GM21447 (cell line): Measurements from ENCODE around the gene TMEM131L.
A peak's percentile ranks its signal among the peaks of the same experiment; 100 is the strongest.
"Not testable (repeated sequence)": the region's sequence is repeated elsewhere in the genome, so short reads cannot be mapped to it uniquely, and the experiment has no call there.

Experiments used
- ATAC-seq: cut with Tn5 transposase; IDR thresholded peaks from one replicate; pipeline ENCODE4 v1.9.1; 2021; ENCODE audit not compliant: unreplicated experiment

Gene TMEM131L

GRCh38 chr4:153447175-153447905, 18.8 kb upstream of the TMEM131L start:
- ATAC-seq: no peak

DNA sequence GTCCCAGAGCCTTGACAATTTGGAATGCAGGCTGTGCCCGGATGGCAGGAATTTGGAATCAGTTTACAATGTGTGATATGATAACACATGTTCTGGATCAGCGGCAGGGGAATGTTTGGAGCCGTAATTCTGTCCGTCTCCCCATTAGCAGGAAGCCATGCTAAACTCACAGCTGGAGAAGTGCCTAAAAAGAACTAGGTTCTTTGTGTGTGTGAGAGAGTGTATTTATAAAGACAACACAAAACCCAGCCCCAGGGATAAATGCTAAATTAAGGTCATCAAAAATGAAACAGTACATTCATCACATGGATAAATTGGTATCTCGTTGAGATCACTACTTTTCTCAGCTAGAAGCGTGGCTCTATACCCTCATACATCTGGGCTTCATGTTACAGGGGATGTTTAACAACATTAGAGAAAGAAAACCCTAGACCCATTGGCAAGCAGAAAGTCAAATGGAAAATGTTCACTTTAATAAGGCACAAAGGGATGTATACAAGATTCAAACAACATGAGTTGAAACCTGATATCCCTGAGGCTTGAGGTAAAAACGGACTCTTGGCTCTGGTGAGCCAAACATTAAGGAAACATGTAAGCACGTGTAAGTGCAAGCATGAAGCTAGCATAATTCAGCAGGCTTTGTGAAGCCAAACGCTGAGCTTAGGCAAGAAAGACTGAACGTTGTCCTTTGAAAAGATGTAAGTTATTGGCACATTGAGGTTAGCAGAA, 18.0 kb upstream of the TMEM131L start:
- ATAC-seq: no peak

GRCh38 chr4:153449338-153449737, 16.8 kb upstream of the TMEM131L start:
- no peak for ATAC-seq

DNA sequence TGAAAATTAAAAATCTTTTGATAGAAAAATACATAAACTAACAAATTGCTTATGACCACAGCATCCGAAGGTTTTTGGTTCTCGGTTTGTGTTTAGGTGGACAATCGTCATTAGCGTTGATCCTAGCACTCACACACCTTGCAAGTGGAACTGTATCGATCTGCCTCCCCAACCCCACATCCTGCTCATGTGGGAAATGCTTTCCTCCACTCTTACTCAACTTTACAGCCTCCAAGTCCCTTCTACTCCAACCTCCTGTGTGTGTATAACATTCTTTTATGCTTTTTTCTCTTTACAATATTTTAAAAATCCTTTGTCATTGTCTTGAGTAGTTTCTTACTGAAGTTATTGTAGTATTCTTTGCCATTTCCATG, 15.6 kb upstream of the TMEM131L start:
- no peak for ATAC-seq

DNA sequence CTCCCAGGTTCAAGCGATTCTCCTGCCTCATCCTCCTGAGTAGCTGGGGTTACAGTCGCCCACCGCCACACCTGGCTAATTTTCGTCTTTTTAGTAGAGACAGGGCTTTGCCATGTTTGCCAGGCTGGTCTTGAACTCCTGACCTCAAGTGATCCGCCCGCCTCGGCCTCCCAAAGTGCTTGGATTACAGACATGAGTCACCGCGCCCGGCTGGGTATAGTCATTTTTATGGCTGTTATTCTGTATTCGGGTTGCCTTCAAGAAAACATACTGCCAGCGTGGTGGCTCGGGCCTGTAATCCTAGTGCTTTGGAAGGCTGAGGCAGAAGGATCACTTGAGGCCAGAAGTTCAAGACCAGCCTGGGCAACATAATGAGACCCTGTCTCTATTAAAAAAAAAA, 15.0 kb upstream of the TMEM131L start:
- ATAC-seq: not testable (repeated sequence)

DNA sequence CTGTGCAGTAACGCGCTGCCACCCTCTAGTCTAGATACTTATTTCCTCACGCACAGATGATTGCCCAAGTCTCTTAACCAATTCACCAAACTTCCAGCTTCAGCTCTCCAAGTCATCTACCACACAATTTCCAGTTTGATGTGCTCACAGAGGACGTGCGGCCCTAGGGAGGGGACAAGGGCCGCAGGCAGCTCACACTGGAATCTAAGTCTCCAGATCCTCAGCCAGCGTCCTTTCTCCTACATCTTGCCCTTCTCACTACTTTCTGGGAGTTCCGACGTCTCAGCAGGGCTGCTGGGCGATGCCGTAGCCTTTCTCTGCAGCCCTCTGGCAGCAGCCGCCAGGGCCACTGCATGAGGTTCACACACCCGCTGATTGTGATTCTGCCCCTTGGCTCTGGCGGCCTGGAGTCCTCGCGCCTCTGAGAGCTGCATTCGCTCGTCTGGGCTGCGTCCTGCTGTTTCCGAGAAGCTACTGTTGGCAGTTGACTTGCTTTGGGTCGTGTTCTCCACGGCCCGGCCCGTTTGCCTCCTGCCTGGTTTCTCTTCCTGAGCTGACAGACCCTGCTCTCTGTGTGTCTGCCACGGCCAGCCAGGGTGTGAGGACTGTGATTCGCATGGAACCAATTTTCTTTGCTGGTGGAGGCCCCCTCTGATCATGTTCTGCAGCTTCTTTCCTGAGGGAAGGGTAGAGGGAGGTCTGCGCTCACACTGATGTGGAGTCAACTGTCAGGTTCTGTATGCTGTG, 14.1 kb upstream of the TMEM131L start:
- ATAC-seq: no peak

DNA sequence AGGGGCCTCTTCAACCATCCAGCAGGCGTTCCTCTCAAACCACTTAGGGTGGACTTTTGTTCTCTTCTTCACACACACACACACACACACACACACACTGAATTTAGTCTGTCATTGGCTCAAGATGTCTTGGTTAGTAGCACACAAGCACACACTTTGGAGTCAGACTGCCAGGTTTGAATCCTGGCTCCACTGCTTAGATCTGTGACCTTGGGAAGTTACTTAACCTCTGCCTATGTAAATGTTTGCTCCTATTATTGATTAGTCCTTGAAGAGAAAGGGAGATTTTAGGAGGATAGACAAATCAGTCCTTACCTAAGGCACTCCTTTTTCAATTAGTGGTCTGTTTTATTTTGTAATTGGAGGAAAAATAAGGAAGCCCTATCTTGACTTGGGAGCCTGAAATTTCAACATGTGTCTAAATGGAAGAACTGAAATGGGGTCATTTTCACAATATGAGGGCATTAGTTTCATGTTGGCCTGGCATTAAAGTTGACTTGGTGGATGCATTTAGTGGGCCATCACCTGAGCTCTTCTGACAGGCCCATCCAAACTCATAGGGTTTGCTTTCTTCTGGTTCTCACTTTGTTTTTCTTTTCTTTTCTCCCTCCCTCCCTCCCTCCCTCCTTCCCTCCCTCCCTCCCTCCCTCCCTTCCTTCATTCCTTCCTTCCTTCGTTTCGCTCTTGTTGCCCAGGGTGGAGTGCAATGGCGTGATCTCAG, 13.3 kb upstream of the TMEM131L start:
- no peak for ATAC-seq

DNA sequence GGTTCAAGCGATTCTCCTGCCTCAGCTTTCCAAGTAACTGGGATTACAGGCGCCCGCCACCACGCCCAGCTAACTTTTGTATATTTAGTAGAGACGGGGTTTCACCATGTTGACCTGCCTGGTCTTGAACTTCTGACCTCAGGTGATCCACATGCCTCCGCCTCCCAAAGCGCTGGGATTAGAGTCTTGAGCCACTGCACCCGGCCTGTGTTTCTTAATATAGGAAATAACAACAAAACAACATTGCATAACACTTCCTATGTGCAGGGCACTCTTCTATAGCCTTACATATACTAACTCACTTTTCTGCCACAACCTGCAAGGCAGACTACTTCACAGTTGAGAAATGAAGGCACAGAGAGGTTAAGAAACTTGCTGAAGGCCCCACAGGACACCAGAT, 12.8 kb upstream of the TMEM131L start:
- no peak for ATAC-seq

DNA sequence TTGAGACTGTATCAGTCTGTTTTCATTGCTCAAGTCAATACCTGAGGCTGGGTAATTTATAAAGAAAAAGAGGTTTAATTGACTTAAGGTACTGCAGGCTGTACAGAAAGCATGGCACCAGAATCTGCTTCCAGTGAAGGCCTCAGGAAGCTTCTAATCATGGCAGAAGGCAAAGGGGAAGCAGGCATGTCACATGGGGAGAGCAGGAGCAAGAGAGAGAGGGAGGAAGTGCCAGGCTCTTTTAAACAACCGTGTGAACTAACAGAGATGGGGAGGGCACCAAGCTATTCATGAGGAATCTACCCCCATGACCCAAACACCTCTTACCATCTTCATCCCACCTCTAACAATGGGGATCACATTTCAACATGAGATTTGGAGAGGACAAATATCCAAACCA, 7.2 kb upstream of the TMEM131L start:
- no peak for ATAC-seq

GRCh38 chr4:153461549-153461948, 4.6 kb upstream of the TMEM131L start:
- ATAC-seq: not testable (repeated sequence)

DNA sequence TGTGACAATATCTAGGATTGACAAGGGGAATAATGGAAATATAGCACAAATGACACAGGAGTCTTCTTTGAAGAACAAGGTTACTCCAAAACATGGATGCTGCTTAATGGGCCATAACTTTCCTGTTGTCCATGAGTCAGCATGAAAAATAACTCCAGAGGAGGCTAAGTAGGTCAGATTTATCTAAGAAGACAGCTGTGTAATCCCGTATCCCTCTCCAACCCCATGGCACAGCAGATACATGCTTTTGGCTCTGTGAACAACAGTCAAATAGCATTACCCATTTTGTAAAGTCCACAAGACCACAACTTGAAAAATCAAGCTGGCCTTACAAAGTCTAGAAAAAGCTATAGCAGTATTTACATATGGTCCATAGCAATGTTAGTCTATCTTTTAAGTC, 2.1 kb upstream of the TMEM131L start:
- no peak for ATAC-seq

- no peak for ATAC-seq
Observed at GRCh38 chr4:153465140-153465539, 1.0 kb upstream of the TMEM131L start.

- ATAC-seq: peak; percentile 10
Observed at GRCh38 chr4:153465615-153466080, 512 bp upstream of the TMEM131L start.

DNA sequence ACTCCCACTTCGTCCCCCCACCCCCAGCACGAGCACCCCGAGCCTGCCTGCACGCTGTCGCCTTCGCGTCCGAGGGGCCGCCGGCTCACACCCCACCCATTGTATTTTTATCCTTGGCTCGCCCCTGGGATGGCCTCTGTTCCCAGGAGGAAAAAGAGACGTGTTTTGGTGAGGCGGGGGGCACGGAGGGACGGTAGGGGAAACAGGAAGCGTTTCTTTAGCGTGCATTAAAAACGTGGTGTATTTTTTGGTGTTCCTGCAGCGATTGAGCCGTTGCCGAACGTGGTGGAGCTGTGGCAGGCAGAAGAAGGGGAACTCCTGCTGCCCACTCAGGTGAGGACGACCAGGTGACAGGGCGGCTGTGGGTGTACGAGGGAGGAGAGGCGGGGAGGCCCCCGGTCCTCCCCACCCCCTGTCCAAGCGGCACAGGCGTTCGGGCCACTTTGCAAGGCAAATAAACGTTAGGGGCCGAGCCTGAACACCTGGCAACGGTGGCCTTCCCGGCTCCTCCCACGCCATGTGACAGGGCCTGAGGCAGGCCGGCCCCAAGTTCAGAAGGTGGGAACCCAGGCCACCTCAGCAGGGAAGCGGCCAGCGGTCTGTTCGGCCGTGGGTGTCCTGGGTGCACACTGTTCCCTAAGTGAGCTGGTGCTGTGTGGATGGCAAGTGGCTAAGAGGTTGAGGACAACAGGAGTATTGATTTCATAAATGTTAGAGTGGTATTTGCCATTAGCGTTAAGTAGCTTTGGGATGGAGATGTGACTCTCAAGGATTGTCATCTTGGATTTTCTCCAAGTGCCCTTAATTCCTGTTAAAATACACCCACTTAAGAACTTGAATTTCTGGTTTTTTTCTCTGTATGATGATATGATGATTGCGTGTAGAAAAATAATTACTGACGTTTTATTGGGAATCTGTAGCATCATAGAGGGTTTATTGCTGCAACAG, 1.1 kb downstream of the TMEM131L start:
- peak; percentile 45 for ATAC-seq

DNA sequence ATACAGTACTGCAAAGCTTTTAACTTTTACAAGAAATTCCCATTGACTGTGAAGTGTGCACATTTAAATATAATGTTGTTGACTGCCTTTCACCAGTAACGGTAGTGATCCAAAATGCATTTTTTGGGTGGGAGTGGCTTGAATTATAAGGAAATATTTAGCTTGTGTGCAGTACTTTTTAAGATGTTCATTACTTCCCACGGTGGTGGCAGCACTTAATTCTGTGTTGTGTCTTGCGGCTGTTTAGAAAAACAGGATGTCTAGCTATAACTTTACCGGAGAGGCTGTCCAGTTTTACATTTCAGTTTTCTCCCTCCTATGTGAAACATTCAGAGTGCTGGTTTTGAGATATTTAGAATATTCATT, 1.7 kb downstream of the TMEM131L start:
- ATAC-seq: peak; percentile 4

GRCh38 chr4:153468587-153468986, 2.4 kb downstream of the TMEM131L start:
- no peak for ATAC-seq

DNA sequence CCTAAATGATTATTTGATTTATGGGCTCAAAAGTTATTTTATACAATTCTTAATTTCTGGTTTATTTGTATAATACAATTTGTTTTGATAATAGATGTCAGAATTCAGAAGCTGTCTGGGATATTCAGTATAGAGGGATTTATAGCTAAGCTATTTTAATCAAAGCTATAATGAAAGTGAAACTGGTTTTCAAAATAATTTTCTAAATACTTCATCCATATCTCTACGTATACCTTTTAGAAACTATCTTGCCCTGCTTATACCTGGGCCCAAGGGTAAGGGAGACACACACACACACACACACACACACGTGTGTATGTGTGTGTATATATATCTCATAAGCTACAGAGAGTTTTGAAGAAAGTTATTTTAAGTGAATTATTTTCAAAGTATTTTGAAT, 2.9 kb downstream of the TMEM131L start:
- no peak for ATAC-seq

DNA sequence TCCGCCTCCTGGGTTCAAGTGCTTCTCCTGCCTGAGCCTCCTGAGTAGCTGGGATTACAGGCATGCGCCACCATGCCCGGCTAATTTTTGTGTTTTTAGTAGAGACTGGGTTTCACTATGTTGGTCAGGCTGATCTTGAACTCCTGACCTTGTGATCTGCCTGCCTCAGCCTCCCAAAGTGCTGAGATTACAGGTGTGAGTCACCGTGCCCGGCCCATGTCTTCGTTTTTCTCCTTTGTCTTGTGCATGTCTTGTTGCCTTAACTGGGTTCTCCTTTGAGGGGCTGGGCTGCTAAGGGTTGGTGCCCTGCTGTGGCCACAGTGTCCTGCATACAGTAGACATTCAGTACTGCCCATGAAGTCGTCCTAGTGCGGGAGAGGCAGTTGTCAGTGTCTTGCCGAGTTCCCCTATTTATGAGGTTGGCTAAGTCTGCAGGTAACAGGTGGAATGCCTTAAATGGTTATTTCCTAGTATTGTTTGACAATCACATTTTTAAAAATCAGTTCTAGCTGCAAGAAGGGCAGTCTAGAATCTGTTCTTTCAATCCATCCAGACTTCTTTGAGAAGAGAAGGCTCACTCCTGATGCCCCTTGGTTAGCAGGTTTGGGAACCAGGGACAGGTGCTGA, 5.0 kb downstream of the TMEM131L start:
- not testable (repeated sequence) for ATAC-seq

- ATAC-seq: peak; percentile 26
Observed at GRCh38 chr4:153471698-153472093, 5.5 kb downstream of the TMEM131L start.
